Measurements from ENCODE around the gene CEP295NL.
A peak's percentile ranks its signal among the peaks of the same experiment; 100 is the strongest.

- TF ChIP-seq CTCF (conservative IDR thresholded peaks at IDR 0.05; ENCODE audit: low read depth, low read length) = peak; percentile 84
- no peak for TF ChIP-seq EZH2 (IDR thresholded peaks at IDR 0.05; ENCODE audit: borderline replicate concordance, low read depth, low read length, poor library complexity, severe bottlenecking)
Measured at GRCh38 chr17:78842881-78843565, 60.0 kb downstream of the CEP295NL start.
